GM12878 (cell line): ENCODE data around the gene FSTL4. TPM values are rescaled to one million over a fixed set of nuclear protein-coding genes. Genes with fewer than 3 reads are reported as not detected.

Experiments
- ATF2 ChIP-seq: IDR thresholded peaks from 2 replicates; pipeline ENCODE4 v1.6.1; 2012; ENCODE audit warnings: low read length, inconsistent platforms
- CHD1 ChIP-seq: IDR thresholded peaks from 2 replicates; pipeline ENCODE4 v1.6.1; 2012; ENCODE audit warnings: low read depth, low read length, improper control_type of control experiment
- ESRRA ChIP-seq: IDR thresholded peaks from 2 replicates; pipeline ENCODE4 v1.6.1; 2012; ENCODE audit warnings: mild to moderate bottlenecking, low read length, improper control_type of control experiment
- IKZF1 ChIP-seq: fragments of 450-650 bp; conservative IDR thresholded peaks from 2 replicates; pipeline ENCODE4 v1.6.1; 2017; ENCODE audit warnings: antibody characterized with exemption, mild to moderate bottlenecking
- IRF3 ChIP-seq: fragments of 450-650 bp; IDR thresholded peaks from 2 replicates; pipeline ENCODE4 v1.6.1; 2014; ENCODE audit warnings: mild to moderate bottlenecking
- PAX8 ChIP-seq: fragments of 450-650 bp; IDR thresholded peaks from 2 replicates; pipeline ENCODE4 v1.6.1; 2017; ENCODE audit warnings: mild to moderate bottlenecking, moderate library complexity
- SRF ChIP-seq, 2 experiments: IDR thresholded peaks; 2 replicates each; pipeline ENCODE4 v1.6.1; 2011; ENCODE audit warnings: low read depth in 2 of 2, low read length in 2 of 2, mild to moderate bottlenecking in 1 of 2, moderate library complexity in 1 of 2
- SUPT20H ChIP-seq: IDR thresholded peaks from 2 replicates; pipeline ENCODE4 v1.6.1; 2011; ENCODE audit warnings: low read depth, mild to moderate bottlenecking, low read length, moderate library complexity, borderline replicate concordance; ENCODE audit not compliant: control insufficient read depth
- TCF12 ChIP-seq: IDR thresholded peaks from 2 replicates; pipeline ENCODE4 v1.6.1; 2011; ENCODE audit warnings: low read depth, mild to moderate bottlenecking, low read length
- ZNF217 ChIP-seq: fragments of 450-650 bp; IDR thresholded peaks from 2 replicates; pipeline ENCODE4 v1.6.1; 2017; ENCODE audit warnings: antibody characterized with exemption, mild to moderate bottlenecking
- polyA plus RNA-seq, 11 experiments: library from polyadenylated mRNA; depleted of rRNA in 4 of 11; unstranded in 6 of 11; stranded (reverse) in 5 of 11; fragments of >200 nt; fragmentation: Nextera tagmentation in 4 of 11; fragmentation: Illumina TruSeq in 1 of 11; extraction: Ambion mirVana in 4 of 11; extraction: Trizol in 1 of 11; gene quantifications; 1 replicate in 1 of 11; 2 replicates in 10 of 11; pipeline versions ENCODE4 v1.2.1 to v1.2.3, GENCODE V29; 2011 to 2016; ENCODE audit warnings: inconsistent platforms in 2 of 11, missing spikeins in 2 of 11, low read depth in 1 of 11
- total RNA-seq, 4 experiments: library from RNA; depleted of rRNA in 3 of 4; stranded (reverse); fragments of >200 nt in 3 of 4; fragmentation: Illumina TruSeq in 1 of 4; extraction: Trizol in 1 of 4; gene quantifications; 2 replicates each; pipeline versions ENCODE4 v1.2.1 to v1.2.3, GENCODE V29; 2013 to 2021
- TF ChIP-seq, protein P1 (sequence below): fragments of 450-650 bp; formaldehyde crosslinking; IDR thresholded peaks from 2 replicates; pipeline ENCODE4 v1.5.0; 2022; ENCODE audit warnings: mild to moderate bottlenecking, missing genetic modification characterization
- TF ChIP-seq, protein P2 (sequence below): fragments of 150-350 bp; IDR thresholded peaks from 2 replicates; pipeline ENCODE4 v1.6.1; 2014; ENCODE audit warnings: mild to moderate bottlenecking, low read depth, low read length

Gene FSTL4
- total and polyA plus RNA-seq, 10 of the 15 experiments (the other 5 are each of a cell fraction or from before 2014, with no cell fraction given), result 0.01 to 0.79 (median 0.21) TPM; not detected in 6

GRCh38 chr5:133618141-133618540 lies 5.8 kb upstream of the FSTL4 start (continued):
- TF ChIP-seq ESRRA, result no peak
- no peak for TF ChIP-seq IKZF1
- TF ChIP-seq IRF3, result no peak
- TF ChIP-seq TCF12, result no peak
- TF ChIP-seq, protein P1, sequence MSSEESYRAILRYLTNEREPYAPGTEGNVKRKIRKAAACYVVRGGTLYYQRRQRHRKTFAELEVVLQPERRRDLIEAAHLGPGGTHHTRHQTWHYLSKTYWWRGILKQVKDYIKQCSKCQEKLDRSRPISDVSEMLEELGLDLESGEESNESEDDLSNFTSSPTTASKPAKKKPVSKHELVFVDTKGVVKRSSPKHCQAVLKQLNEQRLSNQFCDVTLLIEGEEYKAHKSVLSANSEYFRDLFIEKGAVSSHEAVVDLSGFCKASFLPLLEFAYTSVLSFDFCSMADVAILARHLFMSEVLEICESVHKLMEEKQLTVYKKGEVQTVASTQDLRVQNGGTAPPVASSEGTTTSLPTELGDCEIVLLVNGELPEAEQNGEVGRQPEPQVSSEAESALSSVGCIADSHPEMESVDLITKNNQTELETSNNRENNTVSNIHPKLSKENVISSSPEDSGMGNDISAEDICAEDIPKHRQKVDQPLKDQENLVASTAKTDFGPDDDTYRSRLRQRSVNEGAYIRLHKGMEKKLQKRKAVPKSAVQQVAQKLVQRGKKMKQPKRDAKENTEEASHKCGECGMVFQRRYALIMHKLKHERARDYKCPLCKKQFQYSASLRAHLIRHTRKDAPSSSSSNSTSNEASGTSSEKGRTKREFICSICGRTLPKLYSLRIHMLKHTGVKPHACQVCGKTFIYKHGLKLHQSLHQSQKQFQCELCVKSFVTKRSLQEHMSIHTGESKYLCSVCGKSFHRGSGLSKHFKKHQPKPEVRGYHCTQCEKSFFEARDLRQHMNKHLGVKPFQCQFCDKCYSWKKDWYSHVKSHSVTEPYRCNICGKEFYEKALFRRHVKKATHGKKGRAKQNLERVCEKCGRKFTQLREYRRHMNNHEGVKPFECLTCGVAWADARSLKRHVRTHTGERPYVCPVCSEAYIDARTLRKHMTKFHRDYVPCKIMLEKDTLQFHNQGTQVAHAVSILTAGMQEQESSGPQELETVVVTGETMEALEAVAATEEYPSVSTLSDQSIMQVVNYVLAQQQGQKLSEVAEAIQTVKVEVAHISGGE (CRISPR knock-in tag), result no peak
- no peak for TF ChIP-seq SRF (IDR thresholded peaks at IDR 0.05; ENCODE audit: low read depth in 2 of 2, low read length in 2 of 2)
- TF ChIP-seq PAX8, result no peak
- TF ChIP-seq SUPT20H, result no peak
- no peak for TF ChIP-seq ATF2
- TF ChIP-seq ZNF217, result no peak
- no peak for TF ChIP-seq CHD1
- TF ChIP-seq, protein P2, sequence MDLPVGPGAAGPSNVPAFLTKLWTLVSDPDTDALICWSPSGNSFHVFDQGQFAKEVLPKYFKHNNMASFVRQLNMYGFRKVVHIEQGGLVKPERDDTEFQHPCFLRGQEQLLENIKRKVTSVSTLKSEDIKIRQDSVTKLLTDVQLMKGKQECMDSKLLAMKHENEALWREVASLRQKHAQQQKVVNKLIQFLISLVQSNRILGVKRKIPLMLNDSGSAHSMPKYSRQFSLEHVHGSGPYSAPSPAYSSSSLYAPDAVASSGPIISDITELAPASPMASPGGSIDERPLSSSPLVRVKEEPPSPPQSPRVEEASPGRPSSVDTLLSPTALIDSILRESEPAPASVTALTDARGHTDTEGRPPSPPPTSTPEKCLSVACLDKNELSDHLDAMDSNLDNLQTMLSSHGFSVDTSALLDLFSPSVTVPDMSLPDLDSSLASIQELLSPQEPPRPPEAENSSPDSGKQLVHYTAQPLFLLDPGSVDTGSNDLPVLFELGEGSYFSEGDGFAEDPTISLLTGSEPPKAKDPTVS, result no peak
